SH-SY5Y (cell line): ENCODE measurements around the gene HOXA7.

Experiments used
- GATA2 ChIP-seq: IDR thresholded peaks from 2 replicates; pipeline ENCODE4 v1.6.1; 2011; ENCODE audit warnings: mild to moderate bottlenecking, low read depth, low read length
- GATA3 ChIP-seq: IDR thresholded peaks from 2 replicates; pipeline ENCODE4 v1.6.1; 2011; ENCODE audit warnings: low read depth, mild to moderate bottlenecking, low read length, moderate library complexity

DNA sequence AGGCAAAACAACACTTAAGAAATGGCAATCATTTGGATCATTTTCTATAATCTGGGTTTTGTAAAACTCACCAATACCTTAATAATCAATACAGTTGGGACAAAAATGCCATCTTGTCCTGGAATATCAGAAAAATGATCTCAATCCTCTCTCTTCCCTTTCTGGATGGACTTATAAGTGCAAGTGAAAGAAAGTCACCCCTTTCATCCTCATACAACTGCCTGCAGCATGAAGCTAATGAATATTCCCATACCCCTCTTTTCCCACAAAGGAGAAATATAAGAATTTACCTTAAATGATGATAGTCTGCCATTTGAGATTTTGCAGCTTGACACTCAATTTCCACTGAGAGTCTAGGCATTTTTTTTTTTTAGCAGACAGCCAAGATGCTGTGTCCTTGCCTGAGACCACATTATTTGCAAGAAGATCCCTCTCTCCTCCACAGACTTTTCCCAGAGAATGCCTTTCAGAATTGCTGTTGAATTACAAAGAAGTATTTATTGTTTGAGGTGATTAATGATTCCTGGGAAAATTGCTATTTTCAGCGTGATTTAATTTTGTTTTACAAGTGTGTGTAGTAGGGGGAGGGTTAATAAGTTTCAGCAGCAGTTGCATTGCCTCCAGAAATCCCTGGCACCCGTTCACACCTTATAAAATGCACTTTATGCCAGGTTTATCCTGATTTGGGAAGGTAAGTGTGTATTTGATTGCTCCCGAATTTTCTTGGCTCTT is 29.7 kb downstream of the HOXA7 start:
- TF ChIP-seq GATA2 (no peak), GATA3 (no peak)
